ENCODE measurements around the gene FAM13B.
"Not testable (repeated sequence)": the region's sequence is repeated elsewhere in the genome, so short reads cannot be mapped to it uniquely, and the experiment has no call there.

The FAM13B gene

GRCh38 chr5:138033386-138033808 lies 518 bp upstream of the FAM13B start:
- peak; percentile 52 for DNase-seq

GRCh38 chr5:138032028-138032571 lies 779 bp downstream of the FAM13B start:
- peak; percentile 18 for DNase-seq

GRCh38 chr5:138029944-138030343 lies 2.9 kb downstream of the FAM13B start:
- DNase-seq = no peak

- no peak for DNase-seq
Measured at GRCh38 chr5:138029501-138029900, 3.4 kb downstream of the FAM13B start.

GRCh38 chr5:138028971-138029365 lies 3.9 kb downstream of the FAM13B start:
- DNase-seq = no peak

- DNase-seq = not testable (repeated sequence)
Measured at GRCh38 chr5:138028262-138028970, 4.5 kb downstream of the FAM13B start.

GRCh38 chr5:138026793-138027192 lies 6.1 kb downstream of the FAM13B start:
- DNase-seq = not testable (repeated sequence)

- no peak for DNase-seq
Measured at GRCh38 chr5:138025285-138025684, 7.6 kb downstream of the FAM13B start.

- no peak for DNase-seq
Measured at GRCh38 chr5:138024117-138024516, 8.8 kb downstream of the FAM13B start.

GRCh38 chr5:138022912-138023311 lies 10.0 kb downstream of the FAM13B start:
- no peak for DNase-seq

- no peak for DNase-seq
Measured at GRCh38 chr5:138021771-138022170, 11.1 kb downstream of the FAM13B start.

- DNase-seq = no peak
Measured at GRCh38 chr5:138018849-138019248, 14.0 kb downstream of the FAM13B start.

- no peak for DNase-seq
Measured at GRCh38 chr5:138015916-138016315, 17.0 kb downstream of the FAM13B start.

GRCh38 chr5:138011991-138012390 lies 20.9 kb downstream of the FAM13B start:
- DNase-seq = no peak

GRCh38 chr5:138000102-138000723 lies 32.7 kb downstream of the FAM13B start:
- DNase-seq = no peak

GRCh38 chr5:137997726-137998213 lies 35.1 kb downstream of the FAM13B start:
- DNase-seq = no peak

GRCh38 chr5:137995749-137996128 lies 37.1 kb downstream of the FAM13B start:
- DNase-seq = no peak

- DNase-seq = no peak
Measured at GRCh38 chr5:137995077-137995748, 37.7 kb downstream of the FAM13B start.

- peak; percentile 68 for DNase-seq
Measured at GRCh38 chr5:137994556-137994955, 38.3 kb downstream of the FAM13B start.

GRCh38 chr5:137989419-137989818 lies 43.5 kb downstream of the FAM13B start:
- DNase-seq = no peak

- no peak for DNase-seq
Measured at GRCh38 chr5:137975208-137975607, 57.7 kb downstream of the FAM13B start.

GRCh38 chr5:137970384-137970783 lies 62.5 kb downstream of the FAM13B start:
- DNase-seq = not testable (repeated sequence)

- no peak for DNase-seq
Measured at GRCh38 chr5:137960819-137961218, 72.1 kb downstream of the FAM13B start.

GRCh38 chr5:137960141-137960540 lies 72.7 kb downstream of the FAM13B start:
- DNase-seq = no peak
